Activated CD8-positive, alpha-beta T cell treated with anti-CD3 and anti-CD28 coated beads for 36 hours (primary cell): ENCODE data around the gene RDH11. TPM values are rescaled to one million over a fixed set of nuclear protein-coding genes. Genes with fewer than 3 reads are reported as not detected.

Source experiments
- ATAC-seq: fragments of 200-7000 bp; cut with Tn5 transposase; one replicate; pipeline ENCODE4 v1.10.0; 2021; ENCODE audit warnings: mild to moderate bottlenecking, moderate library complexity
- CTCF ChIA-PET: fragments of 350-600 bp; sonication (Branson Sonifier 250); formaldehyde crosslinking; loops from one replicate; lab custom pipeline; 2021; ENCODE audit warnings: antibody characterized with exemption; lab: Charles Lee
- POLR2A ChIA-PET: fragments of 350-600 bp; sonication (Branson Sonifier 250); formaldehyde crosslinking; loops from one replicate; lab custom pipeline; 2021; ENCODE audit warnings: antibody characterized with exemption; lab: Charles Lee
- DNase-seq: peaks from one replicate; pipeline ENCODE4 v3.0.0-alpha.2; 2020
- H3K27ac Mint-ChIP-seq: one replicate; pipeline ENCODE4 v1.8.0; 2021; ENCODE audit warnings: mild to moderate bottlenecking, mixed read lengths
- H3K27me3 Mint-ChIP-seq: one replicate; pipeline ENCODE4 v1.8.0; 2021; ENCODE audit warnings: mixed read lengths
- H3K36me3 Mint-ChIP-seq: one replicate; pipeline ENCODE4 v1.8.0; 2021; ENCODE audit warnings: low read depth, mixed read lengths
- H3K4me1 Mint-ChIP-seq: one replicate; pipeline ENCODE4 v1.8.0; 2021; ENCODE audit warnings: low read depth, mixed read lengths
- H3K4me3 Mint-ChIP-seq: one replicate; pipeline ENCODE4 v1.8.0; 2021; ENCODE audit warnings: mild to moderate bottlenecking, moderate library complexity, mixed read lengths
- H3K9me3 Mint-ChIP-seq: one replicate; pipeline ENCODE4 v1.8.0; 2021; ENCODE audit warnings: mixed read lengths
- intact Hi-C: fragments of 100-400 bp; cut with micrococcal nuclease; formaldehyde crosslinking; loops from one replicate; pipeline ENCODE4 v1.10.0; 2022
- total RNA-seq, 2 experiments: library from RNA; stranded (reverse); gene quantifications; one replicate each; pipeline ENCODE4 v1.2.3, GENCODE V29; 2021
- TF ChIP-seq, protein P1 (sequence below): fragments of 200-600 bp; IDR thresholded peaks from one replicate; pipeline ENCODE4 v1.8.0; 2022; ENCODE audit warnings: antibody characterized with exemption, mild to moderate bottlenecking

RDH11 gene
- total RNA-seq, 2 experiments from 2014 or later: 78.9 to 83.2 TPM

- CTCF ChIA-PET: interaction anchor here (0.5 to 1.2 kb wide), 2 partner anchors 20 to 24 kb away, joined by 3 read pairs; no protein-coding TSS in a partner anchor
- TF ChIP-seq, protein P1, sequence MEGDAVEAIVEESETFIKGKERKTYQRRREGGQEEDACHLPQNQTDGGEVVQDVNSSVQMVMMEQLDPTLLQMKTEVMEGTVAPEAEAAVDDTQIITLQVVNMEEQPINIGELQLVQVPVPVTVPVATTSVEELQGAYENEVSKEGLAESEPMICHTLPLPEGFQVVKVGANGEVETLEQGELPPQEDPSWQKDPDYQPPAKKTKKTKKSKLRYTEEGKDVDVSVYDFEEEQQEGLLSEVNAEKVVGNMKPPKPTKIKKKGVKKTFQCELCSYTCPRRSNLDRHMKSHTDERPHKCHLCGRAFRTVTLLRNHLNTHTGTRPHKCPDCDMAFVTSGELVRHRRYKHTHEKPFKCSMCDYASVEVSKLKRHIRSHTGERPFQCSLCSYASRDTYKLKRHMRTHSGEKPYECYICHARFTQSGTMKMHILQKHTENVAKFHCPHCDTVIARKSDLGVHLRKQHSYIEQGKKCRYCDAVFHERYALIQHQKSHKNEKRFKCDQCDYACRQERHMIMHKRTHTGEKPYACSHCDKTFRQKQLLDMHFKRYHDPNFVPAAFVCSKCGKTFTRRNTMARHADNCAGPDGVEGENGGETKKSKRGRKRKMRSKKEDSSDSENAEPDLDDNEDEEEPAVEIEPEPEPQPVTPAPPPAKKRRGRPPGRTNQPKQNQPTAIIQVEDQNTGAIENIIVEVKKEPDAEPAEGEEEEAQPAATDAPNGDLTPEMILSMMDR: no peak
- intact Hi-C loops: no loop called here
- no peaks in the 10 kb centered on the region for H3K9me3 Mint-ChIP-seq
- H3K4me3 Mint-ChIP-seq: no peak overlapping the region
- POLR2A ChIA-PET: interaction anchor here (1.0 kb wide), 1 partner anchor 13 kb away, joined by 6 read pairs; no protein-coding TSS in a partner anchor
- no peaks in the 10 kb centered on the region for H3K27me3 Mint-ChIP-seq
- peaks cover 50% of the 10 kb centered on the region for H3K36me3 Mint-ChIP-seq
- peak; percentile 38 for DNase-seq
- peak overlapping the region; percentile 52 for H3K27ac Mint-ChIP-seq
- peaks cover 33% of the 10 kb centered on the region for H3K4me1 Mint-ChIP-seq
- peak; percentile 95 for ATAC-seq
Measured at GRCh38 chr14:67680121-67680602, 15.4 kb downstream of the RDH11 start.

GRCh38 chr14:67679006-67679405 lies 16.6 kb downstream of the RDH11 start:
- Mint-ChIP-seq H3K9me3 (no peaks in the 10 kb centered on the region), H3K36me3 (peaks cover 44% of the 10 kb centered on the region), H3K4me3 (no peak overlapping the region), H3K27ac (no peak overlapping the region), H3K27me3 (no peaks in the 10 kb centered on the region), H3K4me1 (peaks cover 26% of the 10 kb centered on the region)
- ChIA-PET POLR2A (no interaction called here), CTCF (interaction anchor here (1.7 kb wide), 1 partner anchor 26 kb away, joined by 5 read pairs; no protein-coding TSS in a partner anchor)
- DNase-seq (no peak), ATAC-seq (no peak)
- TF ChIP-seq, protein P1: no peak
- intact Hi-C loops: no loop called here

DNA sequence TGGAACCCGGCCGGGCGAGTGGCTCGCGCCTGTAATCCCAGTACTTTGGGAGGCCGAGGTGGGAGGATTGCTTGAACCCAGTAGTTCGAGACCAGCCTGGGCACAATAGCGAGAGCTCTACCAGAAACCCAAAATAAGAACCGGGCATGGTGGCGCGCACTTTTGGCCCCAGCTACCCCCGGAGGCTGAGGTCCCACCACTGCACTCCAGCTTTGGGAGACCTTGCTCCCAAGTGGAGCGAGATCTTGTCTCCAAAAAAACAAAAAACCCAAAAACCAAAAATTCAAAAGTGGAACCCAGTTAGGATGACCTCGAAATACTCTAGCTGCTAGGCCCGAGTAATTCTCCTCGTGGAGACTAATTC lies 20.4 kb downstream of the RDH11 start:
- Mint-ChIP-seq H3K27ac (peak overlapping the region; percentile 84), H3K4me3 (peak overlapping the region; percentile 83), H3K27me3 (no peaks in the 10 kb centered on the region), H3K4me1 (peaks cover 26% of the 10 kb centered on the region), H3K9me3 (no peaks in the 10 kb centered on the region), H3K36me3 (peaks cover 20% of the 10 kb centered on the region)
- intact Hi-C loops: no loop called here
- ATAC-seq (no peak), DNase-seq (no peak)
- POLR2A ChIA-PET: interaction anchor here (1.1 to 4.4 kb wide), 3 partner anchors 16 to 25 kb away, joined by 3 to 30 read pairs (median 5); partner anchors contain the start of gene RDH11
- TF ChIP-seq, protein P1: no peak
- CTCF ChIA-PET: interaction anchor here (0.6 to 1.2 kb wide), 5 partner anchors 29 to 148 kb away, joined by 3 to 4 read pairs (median 3); partner anchors contain the start of gene PIGH

DNA sequence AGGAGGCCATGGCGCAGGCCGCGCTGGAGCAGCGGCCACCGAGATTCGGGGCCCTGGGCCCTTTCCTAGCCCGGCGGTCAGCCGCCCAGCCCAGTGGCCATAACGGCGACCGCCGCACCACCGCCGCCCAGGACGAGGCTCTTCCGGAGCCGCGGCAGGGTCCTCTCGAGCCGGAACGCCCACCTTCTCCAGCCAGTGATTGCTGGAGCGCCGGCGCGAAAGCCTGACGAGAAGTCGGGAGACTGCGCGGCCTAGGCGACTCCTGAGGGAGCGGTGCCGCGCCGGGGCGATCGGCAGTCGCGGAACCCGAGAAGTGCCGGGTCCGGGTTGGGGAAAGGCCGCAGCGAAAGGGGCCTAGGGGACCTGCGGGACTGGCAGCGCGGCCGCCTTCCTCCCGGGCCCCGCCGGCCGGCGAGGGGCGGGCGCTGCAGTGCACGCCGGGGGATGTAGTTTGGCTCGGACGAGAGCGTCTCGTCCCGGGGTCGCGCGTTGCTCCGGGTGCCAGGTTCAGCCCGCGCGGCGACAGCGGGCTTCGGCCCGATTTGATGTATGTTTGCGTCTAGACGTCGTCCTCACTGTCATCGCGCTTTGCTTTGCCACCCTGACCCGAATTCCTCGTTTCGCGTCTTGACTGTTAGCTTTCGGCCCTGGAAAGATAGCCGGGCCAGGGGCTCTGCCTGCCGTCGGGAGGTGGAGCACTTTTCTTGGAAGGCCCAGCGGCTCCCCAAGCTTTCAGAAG lies 20.9 kb downstream of the RDH11 start, which contains the start of gene VTI1B:
VTI1B (minus strand) TSS at position 153 of the 739 bp plus-strand sequence; CDS start at position 10, 143 bp downstream.
- Mint-ChIP-seq H3K4me1 (peaks cover 22% of the 10 kb centered on the region), H3K9me3 (no peaks in the 10 kb centered on the region), H3K27me3 (no peaks in the 10 kb centered on the region), H3K27ac (peak within 1 kb of the TSS; percentile 84), H3K36me3 (peaks cover 20% of the 10 kb centered on the region), H3K4me3 (peak within 1 kb of the TSS; percentile 83)
- intact Hi-C loops: no loop called here
- ChIA-PET POLR2A (interaction anchor here (0.6 to 4.4 kb wide), 6 partner anchors 16 to 181 kb away, joined by 3 to 30 read pairs (median 3); partner anchors contain the start of gene RDH11), CTCF (interaction anchor here (0.6 to 2.1 kb wide), 13 partner anchors 12 to 148 kb away, joined by 3 to 9 read pairs (median 4); partner anchors contain the start of gene PIGH)
- ATAC-seq: peak; percentile 96
- peak; percentile 79 for DNase-seq
- TF ChIP-seq, protein P1: no peak
